Mesenteric fat pad (tissue), 1 donor: ENCODE measurements around the gene GCAT. TPM values are rescaled to one million over a fixed set of nuclear protein-coding genes. Genes with fewer than 3 reads are reported as not detected.

Source experiments
- DNase-seq: peaks from one replicate; pipeline ENCODE4 v3.0.0-alpha.2; 2020; ENCODE audit warnings: low spot score
- microRNA-seq: library from miRNA; unstranded; fragments of <30 nt; microRNA quantifications from one replicate; pipeline ENCODE4 v1.2.0, GENCODE V29; 2020; ENCODE audit warnings: borderline number of aligned reads
- total RNA-seq: library from RNA; stranded (reverse); fragmentation: NEBNext Ultra II Directional; extraction: Animal tissue kit (Norgen Biotek cat#: 25700); gene quantifications from one replicate; pipeline ENCODE4 v1.2.1, GENCODE V29; 2021
- donor health status: DM: yes; HTN: yes; CAD: no.

Gene GCAT
- total RNA-seq, 1 donor from 2014 or later = 4.3 TPM

DNA sequence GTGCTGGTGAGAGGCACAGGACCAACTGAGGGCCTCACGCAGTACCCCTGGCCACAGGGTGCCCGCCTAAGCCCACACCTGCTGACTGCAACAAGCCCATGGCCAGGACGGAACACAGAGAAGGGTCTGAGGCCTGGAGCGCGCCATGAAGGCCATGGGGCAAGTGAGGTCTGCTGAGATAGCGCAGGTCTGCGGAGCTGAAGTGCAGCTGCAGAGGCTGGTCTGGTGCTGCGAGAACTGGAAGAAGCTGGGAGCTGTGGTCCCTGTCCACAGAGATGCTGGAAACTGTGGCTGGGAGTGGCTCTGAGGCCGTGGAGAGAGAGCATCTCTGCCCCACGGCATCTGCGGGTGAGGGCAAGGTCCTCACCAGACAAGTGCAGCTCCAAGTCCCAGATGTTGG is 23.7 kb downstream of the GCAT start:
- DNase-seq = no peak

DNA sequence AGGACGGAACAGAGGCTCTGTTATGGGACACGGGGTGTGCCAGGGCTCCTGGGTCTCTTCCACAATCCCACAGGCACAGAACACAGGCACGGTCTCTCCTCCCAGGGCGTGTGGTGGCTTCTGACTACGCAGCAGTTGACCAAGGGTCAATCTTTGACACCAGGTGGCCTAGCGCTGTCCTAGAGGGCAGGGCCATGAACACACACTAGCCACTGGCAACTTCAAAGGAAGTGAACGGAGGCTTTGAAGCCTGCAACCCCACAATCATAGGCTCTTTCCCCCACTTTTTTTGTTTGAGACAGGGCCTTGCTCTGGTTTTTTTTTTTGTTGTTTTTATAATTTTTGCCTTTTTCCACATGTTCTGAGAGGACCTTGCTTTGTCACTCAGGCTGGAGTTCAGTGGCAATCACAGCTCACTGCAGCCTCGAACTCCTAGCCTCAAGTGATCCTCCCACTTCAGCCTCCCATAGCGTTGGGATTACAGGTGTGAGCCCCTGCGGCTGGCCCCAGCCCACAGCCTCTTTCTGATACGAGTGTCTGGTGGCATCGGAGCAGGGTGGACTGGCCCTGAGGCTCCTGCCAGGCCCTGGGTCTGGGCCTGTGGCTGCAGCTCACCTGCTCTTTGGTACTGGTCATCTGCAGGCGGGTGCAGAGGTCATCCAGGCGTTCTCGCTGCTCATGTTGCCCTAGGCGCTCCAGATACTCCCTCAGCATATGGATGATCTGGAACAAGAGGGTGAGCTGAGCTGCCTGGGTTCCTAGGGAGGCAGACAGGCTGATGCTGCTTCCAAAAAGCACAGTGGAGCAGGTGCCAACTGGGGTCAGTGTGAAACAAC is 24.5 kb downstream of the GCAT start:
- DNase-seq = no peak

DNA sequence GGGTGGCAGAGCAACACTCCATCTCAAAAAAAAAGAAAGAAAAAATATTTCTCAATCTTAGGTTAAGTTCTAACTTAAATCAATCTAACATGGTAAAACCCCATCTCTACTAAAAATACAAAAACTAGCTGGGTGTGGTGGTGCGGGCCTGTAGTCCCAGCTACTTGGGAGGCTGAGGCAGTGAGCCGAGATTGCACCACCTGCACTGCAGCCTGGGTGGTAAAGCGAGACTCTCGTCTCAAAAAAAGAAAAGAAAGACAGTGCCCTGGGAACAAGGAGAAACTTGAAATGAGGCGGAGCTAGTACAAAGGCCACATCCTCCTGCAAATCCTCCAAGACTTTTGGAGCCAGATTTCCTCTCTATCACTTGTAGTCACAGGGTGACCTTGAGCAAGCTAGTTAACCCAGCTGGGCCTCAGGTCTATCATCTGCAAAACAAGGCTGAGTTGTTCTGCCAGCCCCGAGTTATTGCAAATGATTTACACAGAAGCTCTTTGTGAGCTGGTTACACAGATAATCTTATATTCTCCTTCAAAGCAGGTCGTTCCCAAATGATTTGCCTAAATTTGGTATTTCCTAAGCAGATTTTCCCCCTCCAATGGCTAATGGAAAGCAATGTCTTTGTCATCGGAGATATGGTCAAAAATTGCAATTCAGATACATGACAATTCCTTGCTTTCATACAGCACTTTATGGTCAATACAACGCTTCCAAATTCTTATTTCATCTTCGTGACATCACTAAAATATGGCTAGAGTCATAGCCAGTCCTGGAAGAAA is 34.5 kb downstream of the GCAT start:
- no peak for DNase-seq

DNA sequence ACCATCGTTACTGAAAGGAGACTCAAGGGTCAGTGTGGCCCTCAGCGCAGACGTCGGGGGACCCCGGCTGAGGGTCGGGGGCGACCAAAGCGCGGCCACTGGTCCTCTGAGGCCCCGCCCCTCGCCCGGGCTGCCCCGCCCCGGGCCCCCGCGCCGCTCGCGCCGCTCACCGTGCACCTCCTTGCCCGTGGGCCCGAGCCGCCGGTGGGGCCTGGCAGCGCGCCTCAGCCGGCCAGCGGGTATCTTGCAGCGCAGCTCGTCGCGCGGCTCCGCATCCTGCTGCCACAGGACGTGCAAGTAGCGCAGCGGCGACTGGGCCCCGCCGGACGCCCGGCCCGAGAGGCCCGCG is 36.0 kb downstream of the GCAT start:
- DNase-seq = peak; percentile 90

DNA sequence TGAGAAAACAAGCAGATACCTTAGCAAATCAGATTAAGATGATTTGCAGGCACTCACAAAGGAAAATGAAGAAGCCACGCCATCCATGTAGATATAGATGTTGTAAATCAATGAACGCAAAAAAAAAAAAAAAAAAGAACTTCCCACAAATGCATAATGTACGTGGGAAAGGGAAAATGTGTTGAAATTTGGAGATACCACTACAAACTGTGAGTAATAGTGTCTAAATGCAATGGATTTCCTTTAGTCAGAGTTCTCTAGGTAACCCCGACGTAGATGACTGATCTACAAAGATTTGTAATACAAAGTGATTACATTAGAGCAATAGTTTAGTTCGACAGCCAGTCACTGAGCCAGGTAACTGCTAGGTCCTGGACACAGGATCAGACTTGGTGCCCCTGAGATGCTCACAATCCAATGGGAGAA is 37.2 kb downstream of the GCAT start:
- DNase-seq = no peak

DNA sequence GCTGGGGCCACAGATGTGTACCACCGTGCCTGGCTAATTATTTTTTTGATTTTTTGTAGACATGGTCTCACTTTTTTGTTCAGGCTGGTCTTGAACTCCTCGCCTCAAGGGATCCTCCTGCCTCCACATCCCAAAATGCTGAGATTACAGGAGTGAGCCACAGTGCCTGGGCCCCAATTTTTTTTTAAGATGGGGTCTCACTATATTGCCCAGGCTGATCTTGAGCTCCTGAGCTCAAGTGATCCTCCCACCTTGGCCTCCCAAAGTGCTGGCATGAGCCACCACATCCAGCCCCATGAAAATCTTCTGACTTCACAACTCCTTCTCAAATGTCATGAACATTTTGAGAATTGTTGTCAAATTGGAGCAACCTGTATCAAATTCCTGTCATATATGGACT is 38.7 kb downstream of the GCAT start:
- DNase-seq = no peak

DNA sequence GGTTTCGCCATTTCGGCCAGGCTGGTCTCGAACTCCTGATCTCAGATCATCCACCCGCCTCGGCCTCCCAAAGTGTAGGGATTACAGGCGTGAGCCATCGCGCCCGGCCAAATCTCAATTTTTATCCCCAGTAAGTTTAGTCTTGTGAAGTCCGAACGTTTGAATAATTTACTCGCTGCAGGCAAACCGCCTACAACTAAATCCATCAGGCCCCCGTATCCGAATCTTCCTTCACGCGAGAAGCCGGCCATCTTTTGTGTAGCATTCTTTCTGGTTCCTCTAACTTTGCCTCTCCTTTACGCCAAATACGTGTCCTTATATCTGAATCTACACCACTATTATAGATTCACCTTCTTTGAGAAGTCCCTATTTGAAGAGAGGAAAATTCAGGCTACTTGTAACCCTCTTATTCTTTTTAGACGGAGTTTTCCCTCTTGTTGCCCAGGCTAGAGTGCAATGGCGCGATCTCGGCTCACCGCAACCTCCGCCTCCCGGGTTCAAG is 40.9 kb downstream of the GCAT start:
- no peak for DNase-seq

DNA sequence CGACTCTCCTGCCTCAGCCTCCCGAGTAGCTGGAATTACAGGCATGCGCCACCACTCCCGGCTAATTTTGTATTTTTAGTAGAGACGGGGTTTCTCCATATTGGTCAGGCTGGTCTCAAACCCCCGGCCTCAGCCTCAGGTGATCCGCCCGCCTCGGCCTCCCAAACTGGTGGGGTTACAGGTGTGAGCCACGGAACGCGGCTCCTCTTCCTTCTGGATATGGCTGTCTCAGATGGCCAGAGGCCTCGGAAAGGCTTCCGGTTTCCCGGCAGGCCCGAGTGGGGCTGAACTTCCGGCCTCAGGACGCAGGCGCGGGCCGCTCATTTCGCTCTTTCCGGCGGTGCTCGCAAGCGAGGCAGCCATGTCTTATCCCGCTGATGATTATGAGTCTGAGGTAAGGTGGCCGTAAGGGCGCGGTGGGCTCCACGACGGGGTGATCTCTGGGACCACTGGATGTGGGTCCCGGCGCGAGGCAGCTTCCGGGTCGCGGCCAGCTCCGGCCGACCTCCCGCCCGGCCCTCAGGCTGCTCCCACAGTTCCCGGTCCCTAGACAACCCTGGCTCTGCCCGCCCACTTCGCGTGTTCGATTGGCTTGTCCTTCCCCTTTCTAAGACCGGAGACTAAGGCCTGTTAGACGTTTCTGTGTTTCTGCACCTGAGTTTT is 41.5 kb downstream of the GCAT start, which contains the start of gene EIF3L:
Gene EIF3L (plus strand): TSS at position 331 of the 663 bp plus-strand sequence. CDS start 31 bp downstream, at position 362.
- peak; percentile 97 for DNase-seq

DNA sequence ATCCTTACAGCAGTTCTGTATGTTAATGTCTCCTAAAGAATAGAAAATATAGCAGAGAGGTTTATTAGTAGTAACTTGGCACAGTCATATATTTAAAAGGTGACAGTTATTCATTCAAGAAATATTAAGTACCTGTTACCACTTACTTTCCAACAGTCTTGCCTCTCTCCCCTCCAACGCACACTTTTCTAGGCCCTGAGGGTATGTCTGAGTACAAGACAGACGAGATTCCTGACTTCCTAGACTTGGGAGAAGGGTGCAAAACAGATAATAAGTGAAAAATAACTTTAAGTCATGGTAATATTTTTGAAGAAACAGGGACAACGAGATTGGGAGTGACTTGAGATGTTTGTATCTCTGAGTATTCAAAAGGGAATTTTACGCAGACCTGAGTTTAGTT is 43.1 kb downstream of the GCAT start:
- no peak for DNase-seq

DNA sequence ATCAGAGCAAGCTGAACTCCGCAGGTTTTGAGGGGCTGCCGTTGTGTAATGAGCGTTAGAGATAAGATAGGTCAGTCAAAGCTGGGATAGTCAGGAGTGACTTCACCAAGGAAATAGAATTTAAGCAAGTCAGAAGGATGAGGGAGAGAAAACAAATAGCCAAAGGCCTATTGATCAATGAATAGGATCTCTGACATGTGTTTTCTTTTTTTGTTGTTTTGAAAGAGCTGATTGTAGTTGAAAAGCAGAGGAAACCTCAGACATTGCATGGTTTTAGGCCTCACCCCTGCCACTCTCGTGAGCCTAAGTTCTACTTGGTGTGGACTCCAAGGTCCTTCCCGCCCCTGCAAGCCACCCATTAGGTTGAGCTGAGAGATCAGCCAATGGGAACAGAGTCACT is 44.7 kb downstream of the GCAT start:
- no peak for DNase-seq

DNA sequence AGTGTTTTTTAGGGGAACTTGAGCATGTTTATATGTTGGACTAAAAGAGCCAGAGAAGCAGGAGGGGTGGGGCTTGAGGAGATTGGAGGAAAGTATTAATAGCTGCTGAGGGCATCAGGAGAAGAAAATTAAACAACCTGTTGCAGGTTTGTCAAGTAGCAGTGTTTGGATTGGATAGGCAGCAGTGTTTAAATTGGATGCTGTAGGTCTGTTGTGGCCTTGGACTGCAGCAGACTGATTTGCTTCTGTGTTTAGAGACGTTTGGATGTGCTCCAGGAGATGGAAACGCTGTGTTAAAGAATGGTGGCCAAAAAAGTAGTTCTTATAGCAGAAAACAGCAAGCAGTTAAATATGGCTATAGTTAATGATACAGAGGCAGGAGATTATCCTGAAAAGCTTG is 47.2 kb downstream of the GCAT start:
- no peak for DNase-seq

DNA sequence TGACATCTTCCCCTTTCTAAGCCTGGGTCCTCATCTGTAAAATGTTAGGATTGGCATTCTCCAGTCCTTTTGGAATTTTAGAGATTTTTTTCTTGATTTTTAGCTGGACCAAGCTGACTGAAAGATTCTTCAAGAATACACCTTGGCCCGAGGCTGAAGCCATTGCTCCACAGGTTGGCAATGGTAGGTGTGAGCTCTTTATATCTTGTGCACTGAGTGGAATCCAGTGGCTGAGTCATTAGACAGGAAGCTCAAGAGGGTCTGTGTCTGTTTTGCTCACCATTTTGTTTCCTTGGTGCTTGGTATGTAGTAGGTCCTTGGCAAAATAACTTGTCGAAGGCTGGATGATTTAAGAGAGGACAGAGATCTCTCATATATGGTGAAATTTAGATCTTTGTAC is 47.7 kb downstream of the GCAT start:
- no peak for DNase-seq

DNA sequence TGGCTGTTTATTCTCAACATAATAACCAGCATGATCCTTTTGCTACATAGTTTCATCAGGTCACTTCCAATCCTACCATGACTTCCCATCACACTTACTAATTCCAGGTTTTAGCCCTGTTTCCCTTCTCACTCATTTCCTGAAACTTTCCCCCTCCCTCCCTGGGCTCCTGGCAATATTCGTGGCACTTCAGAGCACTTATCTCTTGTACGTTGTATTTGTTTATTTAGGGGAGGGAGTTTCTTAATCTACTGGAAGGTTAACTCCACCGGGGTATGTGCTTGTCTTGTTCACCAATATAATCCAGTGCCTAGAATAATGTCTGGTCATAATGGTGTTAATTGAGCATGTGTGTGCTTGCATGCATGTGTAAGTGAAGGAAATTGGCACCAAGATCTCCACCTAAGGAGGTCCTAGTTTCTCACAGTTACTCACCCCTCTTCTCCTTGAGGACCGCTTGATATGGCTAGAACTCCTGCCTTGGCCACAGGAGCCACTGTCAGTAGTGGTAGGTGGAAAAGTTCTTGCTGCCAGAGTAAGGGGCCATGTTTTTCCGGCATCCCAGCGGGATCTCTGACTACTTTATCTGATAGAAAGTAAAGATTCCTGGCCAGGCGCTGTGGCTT is 53.2 kb downstream of the GCAT start:
- DNase-seq = no peak

DNA sequence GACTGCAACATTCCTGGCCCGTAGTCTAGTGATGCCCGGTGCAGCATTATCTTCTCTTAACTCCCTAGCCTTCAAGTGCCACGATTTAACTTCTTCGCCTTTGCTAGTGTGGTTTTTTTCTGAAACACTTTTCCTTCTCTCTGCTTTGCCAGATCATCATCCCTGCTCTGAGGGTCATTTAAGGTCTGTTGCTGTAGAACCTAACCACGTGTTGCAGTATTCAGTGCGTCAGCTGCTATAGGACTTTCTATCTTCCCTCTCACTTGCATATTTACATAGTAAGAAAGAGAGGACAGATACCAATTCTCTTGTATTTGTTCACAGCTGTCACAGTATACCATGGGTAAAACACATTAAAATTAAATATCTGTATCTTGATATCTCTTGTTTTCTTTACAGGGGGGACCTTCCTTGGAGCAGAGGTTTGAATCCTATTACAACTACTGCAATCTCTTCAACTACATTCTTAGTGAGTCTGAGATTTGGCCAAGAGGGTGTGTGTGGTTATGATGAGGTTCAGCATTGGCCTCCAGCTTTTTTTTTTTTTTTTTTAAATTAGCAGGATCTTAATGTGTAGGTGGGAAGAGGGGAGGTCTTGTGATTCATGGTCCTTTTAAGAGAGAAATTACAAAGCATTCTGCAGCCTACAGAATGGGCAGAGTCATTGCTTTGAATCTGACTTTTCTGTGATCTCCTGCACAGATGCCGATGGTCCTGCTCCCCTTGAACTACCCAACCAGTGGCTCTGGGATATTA is 55.0 kb downstream of the GCAT start:
- DNase-seq = no peak

DNA sequence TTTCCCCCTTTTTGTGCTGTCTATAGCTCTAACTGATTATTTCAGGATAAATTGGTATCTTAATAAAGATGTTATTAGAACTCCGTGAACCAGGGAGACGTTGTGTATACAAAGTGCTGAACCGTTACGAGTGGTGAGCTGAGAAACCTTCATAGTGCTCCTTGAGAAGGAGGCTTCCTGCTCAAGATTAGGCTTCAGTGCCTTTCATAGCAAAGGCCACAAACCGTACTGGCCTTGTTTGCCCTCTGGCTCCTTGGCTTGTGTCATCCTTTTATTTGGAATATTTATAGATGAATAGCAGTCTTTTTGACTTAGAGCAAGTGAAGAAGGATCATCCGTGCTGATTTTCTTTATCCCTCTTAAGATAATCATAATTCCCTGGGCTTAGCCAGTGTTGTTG is 57.8 kb downstream of the GCAT start:
- DNase-seq = no peak

Small RNA genes lying within 50 kb of the gene (microRNA-seq; reads per million reads assigned to microRNA genes)
- gene MIR659 = not detected

Other genes with a start within 250 kb of the GCAT start
- 102 TPM for gene CDC42EP1, start 247.5 kb upstream of the GCAT start, total RNA-seq
- gene LGALS2, start 227.8 kb upstream of the GCAT start, total RNA-seq = 0.84 TPM
- gene GGA1, start 199.1 kb upstream of the GCAT start, total RNA-seq = 47.3 TPM
- gene SH3BP1, start 168.3 kb upstream of the GCAT start, total RNA-seq = 15.0 TPM
- 8.5 TPM for gene PDXP, start 149.2 kb upstream of the GCAT start, total RNA-seq
- gene LGALS1, start 132.3 kb upstream of the GCAT start, total RNA-seq = 1,964 TPM
- gene NOL12, start 121.6 kb upstream of the GCAT start, total RNA-seq = 17.3 TPM
- gene TRIOBP, start 110.9 kb upstream of the GCAT start, total RNA-seq = 91.7 TPM
- not detected for gene GALR3, start 15.4 kb downstream of the GCAT start, total RNA-seq
- 15.6 TPM for gene ANKRD54, start 36.4 kb downstream of the GCAT start, total RNA-seq
- 258 TPM for gene EIF3L, start 41.5 kb downstream of the GCAT start, total RNA-seq
- gene MICALL1, start 98.4 kb downstream of the GCAT start, total RNA-seq = 44.7 TPM
- not detected for gene C22orf23, start 145.7 kb downstream of the GCAT start, total RNA-seq
- gene POLR2F, start 145.8 kb downstream of the GCAT start, total RNA-seq = 56.9 TPM
- gene SOX10, start 176.6 kb downstream of the GCAT start, total RNA-seq = not detected
- 13.5 TPM for gene PICK1, start 249.5 kb downstream of the GCAT start, total RNA-seq